A549 (cell line): ENCODE results near the gene ARRDC2. TPM values are rescaled to one million over a fixed set of nuclear protein-coding genes. Genes with fewer than 3 reads are reported as not detected.
A peak's percentile ranks its signal among the peaks of the same experiment; 100 is the strongest.

ENCODE experiments used
- ATAC-seq, 2 experiments: fragments of 200-7000 bp in 1 of 2; fragments of >200 bp in 1 of 2; cut with Nextera tagmentation in 1 of 2; cut with Tn5 transposase in 1 of 2; 3 replicates each; pipeline versions ENCODE4 v1.8.0 to v1.9.1; 2018 to 2020; ENCODE audit warnings: mild to moderate bottlenecking in 1 of 2, moderate library complexity in 1 of 2
- CTCF ChIA-PET: fragments of 300-600 bp; sonication (Branson Sonifier 250); formaldehyde crosslinking; extraction: SDS; loops from one replicate; lab custom pipeline; 2021; ENCODE audit warnings: antibody characterized with exemption, inconsistent platforms; lab: Yijun Ruan, JAX
- POLR2A ChIA-PET: fragments of 350-600 bp; formaldehyde crosslinking; extraction: SDS; loops from one replicate; lab custom pipeline; 2021; ENCODE audit warnings: antibody characterized with exemption, inconsistent platforms; lab: Yijun Ruan, JAX
- DNase-seq, 2 experiments: peaks; one replicate each; pipeline versions ENCODE4 v3.0.0 to v3.0.0-alpha.2; 2011 to 2016; ENCODE audit warnings: low read depth in 1 of 2, low spot score in 1 of 2
- FAIRE-seq: peaks from 2 replicates; lab custom pipeline; 2011; peaks lifted over from hg19 to GRCh38; lab: Jason Lieb, UNC
- H3K27ac ChIP-seq, 2 experiments: fragments of >200 bp; sonication (Bioruptor Twin); formaldehyde crosslinking; 3 replicates each; pipeline ENCODE4 v1.5.1; 2016 to 2017
- H3K4me1 ChIP-seq: fragments of >200 bp; sonication (Bioruptor Twin); formaldehyde crosslinking; 3 replicates; pipeline ENCODE4 v1.6.1; 2016
- H3K4me2 ChIP-seq: fragments of >200 bp; sonication (Bioruptor Twin); formaldehyde crosslinking; 3 replicates; pipeline ENCODE4 v1.6.1; 2016
- H3K4me3 ChIP-seq: fragments of >200 bp; sonication (Bioruptor Twin); formaldehyde crosslinking; 3 replicates; pipeline ENCODE4 v1.5.1; 2016
- H3K9me3 ChIP-seq: fragments of >200 bp; sonication (Bioruptor Twin); formaldehyde crosslinking; 3 replicates; pipeline ENCODE4 v1.6.1; 2016
- CBX8 ChIP-seq: fragments of 200-600 bp; sonication (generic); IDR thresholded peaks from 2 replicates; pipeline ENCODE4 v1.6.1; 2016
- CEBPB ChIP-seq, 2 experiments: fragments of >200 bp in 1 of 2; sonication (Bioruptor Twin) in 1 of 2; formaldehyde crosslinking in 1 of 2; IDR thresholded peaks; 2 replicates each; pipeline ENCODE4 v1.6.1; 2012 to 2016
- CHD2 ChIP-seq: fragments of 150-350 bp; IDR thresholded peaks from 2 replicates; pipeline ENCODE4 v1.6.1; 2014; ENCODE audit warnings: low read length; ENCODE audit not compliant: partially characterized antibody
- EHF ChIP-seq: fragments of 250-450 bp; sonication (Bioruptor Pico); IDR thresholded peaks from 2 replicates; pipeline ENCODE4 v1.5.0; 2020; ENCODE audit warnings: mild to moderate bottlenecking
- EP300 ChIP-seq, 2 experiments: fragments of >200 bp; sonication (Bioruptor Twin); formaldehyde crosslinking; IDR thresholded peaks; 2 replicates in 1 of 2; 3 replicates in 1 of 2; pipeline ENCODE4 v1.6.1; 2016 to 2017
- FOSL2 ChIP-seq, 2 experiments: fragments of 450-650 bp in 1 of 2; fragments of >200 bp in 1 of 2; sonication (Bioruptor Twin) in 1 of 2; formaldehyde crosslinking; IDR thresholded peaks; 2 replicates each; pipeline versions ENCODE4 v1.5.0 to v1.6.1; 2016 to 2020; ENCODE audit warnings: mild to moderate bottlenecking in 1 of 2, moderate library complexity in 1 of 2
- FOXS1 ChIP-seq: fragments of 250-450 bp; sonication (Bioruptor Pico); IDR thresholded peaks from 2 replicates; pipeline ENCODE4 v1.5.0; 2020; ENCODE audit warnings: mild to moderate bottlenecking, moderate library complexity
- GATA3 ChIP-seq: IDR thresholded peaks from 2 replicates; pipeline ENCODE4 v1.6.1; 2012; ENCODE audit warnings: borderline replicate concordance
- HDAC2 ChIP-seq: fragments of 200-600 bp; sonication (generic); IDR thresholded peaks from 2 replicates; pipeline ENCODE4 v1.6.1; 2016
- HEYL ChIP-seq: fragments of 250-450 bp; sonication (Bioruptor Pico); IDR thresholded peaks from 2 replicates; pipeline ENCODE4 v1.8.0; 2021; ENCODE audit warnings: mild to moderate bottlenecking, moderate library complexity
- HOXA7 ChIP-seq: fragments of 250-450 bp; sonication (Bioruptor Pico); IDR thresholded peaks from 2 replicates; pipeline ENCODE4 v1.5.0; 2020; ENCODE audit warnings: mild to moderate bottlenecking, moderate library complexity
- HOXB13 ChIP-seq: fragments of 250-450 bp; sonication (Bioruptor Pico); IDR thresholded peaks from 2 replicates; pipeline ENCODE4 v1.5.0; 2020; ENCODE audit warnings: low read depth, mild to moderate bottlenecking, moderate library complexity
- JUN ChIP-seq, 2 experiments: fragments of >200 bp; sonication (Bioruptor Twin); formaldehyde crosslinking; IDR thresholded peaks; 2 replicates in 1 of 2; 3 replicates in 1 of 2; pipeline ENCODE4 v1.6.1; 2016 to 2017
- NR3C1 ChIP-seq: fragments of >200 bp; sonication (Bioruptor Twin); formaldehyde crosslinking; IDR thresholded peaks from 3 replicates; pipeline ENCODE4 v1.6.1; 2017
- RAD21 ChIP-seq, 2 experiments: fragments of >200 bp in 1 of 2; sonication (Bioruptor Twin) in 1 of 2; formaldehyde crosslinking in 1 of 2; IDR thresholded peaks in 1 of 2; conservative IDR thresholded peaks in 1 of 2; 2 replicates in 1 of 2; 3 replicates in 1 of 2; pipeline ENCODE4 v1.6.1; 2012 to 2018; ENCODE audit warnings: inconsistent platforms in 1 of 2
- RARB ChIP-seq: fragments of 250-450 bp; sonication (Bioruptor Pico); IDR thresholded peaks from 2 replicates; pipeline ENCODE4 v1.8.0; 2021; ENCODE audit warnings: mild to moderate bottlenecking, moderate library complexity
- RCOR1 ChIP-seq: fragments of 150-350 bp; IDR thresholded peaks from 2 replicates; pipeline ENCODE4 v1.6.1; 2014; ENCODE audit warnings: antibody characterized with exemption, low read length, low read depth
- RFX5 ChIP-seq: fragments of 450-650 bp; IDR thresholded peaks from 2 replicates; pipeline ENCODE4 v1.7.1; 2014; ENCODE audit warnings: antibody characterized with exemption, mild to moderate bottlenecking, moderate library complexity
- SMC3 ChIP-seq: fragments of >200 bp; sonication (Bioruptor Twin); formaldehyde crosslinking; IDR thresholded peaks from 3 replicates; pipeline ENCODE4 v1.6.1; 2018; ENCODE audit warnings: inconsistent platforms
- TFCP2L1 ChIP-seq: fragments of 250-450 bp; sonication (Bioruptor Pico); IDR thresholded peaks from 2 replicates; pipeline ENCODE4 v1.5.0; 2021; ENCODE audit warnings: mild to moderate bottlenecking
- TP53 ChIP-seq: fragments of 250-450 bp; sonication (Bioruptor Pico); IDR thresholded peaks from 2 replicates; pipeline ENCODE4 v1.5.0; 2021; ENCODE audit warnings: mild to moderate bottlenecking, moderate library complexity
- WGBS: methylation state at CpG from one replicate; pipeline ENCODE4 v1.1.6; 2017; ENCODE audit errors: missing lambda C conversion rate; 5-methylcytosine and 5-hydroxymethylcytosine counted together
- polyA plus RNA-seq, 4 experiments: library from polyadenylated mRNA; depleted of rRNA in 3 of 4; stranded (reverse); fragments of >200 nt; fragmentation: RNase III in 1 of 4; extraction: RNeasy Plus Mini Kit Qiagen cat#74134 plus additional on column Dnase treatment in 1 of 4; gene quantifications; 2 replicates in 3 of 4; 3 replicates in 1 of 4; pipeline ENCODE4 v1.2.3, GENCODE V29; 2011 to 2017
- TF ChIP-seq, protein P1 (sequence below): IDR thresholded peaks from 2 replicates; pipeline ENCODE4 v1.6.1; 2012
- TF ChIP-seq, protein P2 (sequence below): IDR thresholded peaks from 2 replicates; pipeline ENCODE4 v1.6.1; 2012
- TF ChIP-seq, protein P3 (sequence below): fragments of 200-600 bp; sonication (generic); IDR thresholded peaks from 2 replicates; pipeline ENCODE4 v1.6.1; 2016; ENCODE audit warnings: antibody characterized with exemption, mild to moderate bottlenecking, moderate library complexity
- TF ChIP-seq, protein P4 (sequence below): fragments of >200 bp; sonication (Bioruptor Twin); formaldehyde crosslinking; IDR thresholded peaks from 3 replicates; pipeline ENCODE4 v1.5.1; 2016

The ARRDC2 gene
- polyA plus RNA-seq, 2 of the 4 experiments (the other 2 are of a cell fraction), result 14.5 to 14.8 TPM

DNA sequence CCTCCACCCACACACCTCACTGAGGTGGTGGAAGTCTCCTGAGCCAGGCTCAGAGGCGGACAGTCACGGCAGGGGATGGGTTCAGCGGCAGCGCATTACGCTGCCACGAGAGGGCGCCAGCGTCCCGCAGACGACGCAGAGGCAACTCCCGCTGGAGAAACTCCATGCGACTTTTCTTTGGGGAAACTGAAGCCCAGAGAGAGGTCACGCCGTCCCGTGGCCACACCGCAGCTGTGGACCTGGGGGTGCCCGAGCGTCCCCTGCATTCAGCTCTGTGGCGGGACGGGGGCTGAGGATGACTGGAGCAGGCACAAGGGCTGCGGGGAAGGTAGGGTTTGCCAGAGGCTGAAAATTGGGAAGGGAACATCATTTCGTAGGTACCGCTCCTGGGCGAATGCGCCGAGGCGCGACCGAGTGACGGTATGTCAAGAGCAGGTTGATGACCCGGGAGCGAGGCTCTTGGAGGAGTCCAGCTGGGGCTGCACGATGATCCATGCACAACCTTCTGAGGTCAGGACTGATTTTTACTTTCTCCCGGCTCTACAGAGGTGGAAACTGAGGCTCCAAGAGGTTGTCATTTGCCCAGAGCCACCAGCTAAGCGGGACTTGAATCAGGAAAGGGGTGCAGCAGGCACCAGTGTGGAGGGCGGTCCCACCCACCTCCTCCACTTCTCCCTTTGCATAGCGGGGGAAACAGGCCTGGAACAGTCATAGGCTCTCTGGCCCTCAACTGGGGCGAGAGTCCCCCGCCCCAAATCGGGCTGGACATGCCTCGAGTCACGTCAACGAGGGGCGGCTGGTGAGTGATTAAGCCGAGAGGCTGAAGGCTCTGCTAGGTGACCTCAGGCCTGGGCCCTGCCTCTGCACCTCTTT is 690 bp upstream of the ARRDC2 start:
- Histone ChIP-seq H3K4me3 (no peak overlapping the region), H3K27ac (peak overlapping the region; percentile 62 to 76; a peak in 5 of 6 replicates)
- peak in 1 of 2 experiments; percentile 75 for DNase-seq

DNA sequence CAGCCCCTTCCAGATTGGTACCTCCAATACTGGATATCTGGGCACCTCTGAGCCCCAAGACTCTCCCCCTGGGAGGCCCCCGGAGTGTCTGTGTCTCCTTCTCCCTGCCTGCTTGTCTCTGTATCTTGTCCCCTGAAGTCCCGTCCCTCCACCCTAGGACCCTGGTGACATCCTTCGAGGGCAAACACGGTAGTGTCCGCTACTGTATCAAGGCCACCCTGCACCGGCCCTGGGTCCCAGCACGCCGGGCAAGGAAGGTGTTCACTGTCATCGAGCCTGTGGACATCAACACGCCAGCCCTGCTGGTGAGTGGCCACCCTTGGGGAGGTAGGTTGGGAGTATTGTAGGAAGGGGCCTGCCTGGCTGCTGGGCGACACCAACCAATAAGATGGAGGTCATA is 844 bp downstream of the ARRDC2 start:
- no peak overlapping the region for H3K4me3 ChIP-seq
- H3K4me2 ChIP-seq, result peak overlapping the region; percentile 27; the same call in 2 of the 3 replicates
- H3K27ac ChIP-seq, result peak overlapping the region; percentile 47 to 63; a peak in 4 of 6 replicates
- ChIA-PET CTCF (interaction anchor here (1.0 to 8.3 kb wide), 3 partner anchors 12 to 63 kb away, joined by 3 to 136 read pairs (median 3); no protein-coding TSS in a partner anchor), POLR2A (no interaction called here)
- no peak for DNase-seq
- no peaks in the 10 kb centered on the region for H3K9me3 ChIP-seq
- FAIRE-seq, result no peak
- peaks cover 36% of the 10 kb centered on the region for H3K4me1 ChIP-seq
- TF ChIP-seq EHF (CRISPR knock-in tag) (no peak), FOXS1 (CRISPR knock-in tag) (no peak), RCOR1 (no peak), SMC3 (no peak), HOXA7 (CRISPR knock-in tag) (no peak), CHD2 (no peak), GATA3 (no peak), EP300 (IDR thresholded peaks at IDR 0.05) (no peak), NR3C1 (no peak), HDAC2 (no peak), HOXB13 (CRISPR knock-in tag) (no peak), RFX5 (no peak), CBX8 (no peak), JUN (IDR thresholded peaks at IDR 0.05) (no peak), TFCP2L1 (CRISPR knock-in tag) (no peak), CEBPB (IDR thresholded peaks at IDR 0.05) (no peak), RARB (CRISPR knock-in tag) (no peak)
- TF ChIP-seq, protein P1, sequence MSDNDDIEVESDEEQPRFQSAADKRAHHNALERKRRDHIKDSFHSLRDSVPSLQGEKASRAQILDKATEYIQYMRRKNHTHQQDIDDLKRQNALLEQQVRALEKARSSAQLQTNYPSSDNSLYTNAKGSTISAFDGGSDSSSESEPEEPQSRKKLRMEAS, result no peak
- TF ChIP-seq, protein P2, sequence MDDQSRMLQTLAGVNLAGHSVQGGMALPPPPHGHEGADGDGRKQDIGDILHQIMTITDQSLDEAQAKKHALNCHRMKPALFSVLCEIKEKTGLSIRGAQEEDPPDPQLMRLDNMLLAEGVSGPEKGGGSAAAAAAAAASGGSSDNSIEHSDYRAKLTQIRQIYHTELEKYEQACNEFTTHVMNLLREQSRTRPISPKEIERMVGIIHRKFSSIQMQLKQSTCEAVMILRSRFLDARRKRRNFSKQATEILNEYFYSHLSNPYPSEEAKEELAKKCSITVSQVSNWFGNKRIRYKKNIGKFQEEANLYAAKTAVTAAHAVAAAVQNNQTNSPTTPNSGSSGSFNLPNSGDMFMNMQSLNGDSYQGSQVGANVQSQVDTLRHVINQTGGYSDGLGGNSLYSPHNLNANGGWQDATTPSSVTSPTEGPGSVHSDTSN, result no peak
- TF ChIP-seq, protein P3, sequence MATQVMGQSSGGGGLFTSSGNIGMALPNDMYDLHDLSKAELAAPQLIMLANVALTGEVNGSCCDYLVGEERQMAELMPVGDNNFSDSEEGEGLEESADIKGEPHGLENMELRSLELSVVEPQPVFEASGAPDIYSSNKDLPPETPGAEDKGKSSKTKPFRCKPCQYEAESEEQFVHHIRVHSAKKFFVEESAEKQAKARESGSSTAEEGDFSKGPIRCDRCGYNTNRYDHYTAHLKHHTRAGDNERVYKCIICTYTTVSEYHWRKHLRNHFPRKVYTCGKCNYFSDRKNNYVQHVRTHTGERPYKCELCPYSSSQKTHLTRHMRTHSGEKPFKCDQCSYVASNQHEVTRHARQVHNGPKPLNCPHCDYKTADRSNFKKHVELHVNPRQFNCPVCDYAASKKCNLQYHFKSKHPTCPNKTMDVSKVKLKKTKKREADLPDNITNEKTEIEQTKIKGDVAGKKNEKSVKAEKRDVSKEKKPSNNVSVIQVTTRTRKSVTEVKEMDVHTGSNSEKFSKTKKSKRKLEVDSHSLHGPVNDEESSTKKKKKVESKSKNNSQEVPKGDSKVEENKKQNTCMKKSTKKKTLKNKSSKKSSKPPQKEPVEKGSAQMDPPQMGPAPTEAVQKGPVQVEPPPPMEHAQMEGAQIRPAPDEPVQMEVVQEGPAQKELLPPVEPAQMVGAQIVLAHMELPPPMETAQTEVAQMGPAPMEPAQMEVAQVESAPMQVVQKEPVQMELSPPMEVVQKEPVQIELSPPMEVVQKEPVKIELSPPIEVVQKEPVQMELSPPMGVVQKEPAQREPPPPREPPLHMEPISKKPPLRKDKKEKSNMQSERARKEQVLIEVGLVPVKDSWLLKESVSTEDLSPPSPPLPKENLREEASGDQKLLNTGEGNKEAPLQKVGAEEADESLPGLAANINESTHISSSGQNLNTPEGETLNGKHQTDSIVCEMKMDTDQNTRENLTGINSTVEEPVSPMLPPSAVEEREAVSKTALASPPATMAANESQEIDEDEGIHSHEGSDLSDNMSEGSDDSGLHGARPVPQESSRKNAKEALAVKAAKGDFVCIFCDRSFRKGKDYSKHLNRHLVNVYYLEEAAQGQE, result no peak
- no peak for ATAC-seq
- WGBS, result 87% methylated on average over 11 of the region's 11 CpGs

More for the DNA sequence above, 690 bp upstream of the ARRDC2 start:
- ChIA-PET CTCF (interaction anchor here (0.5 to 8.3 kb wide), 19 partner anchors 9 to 155 kb away, joined by 3 to 136 read pairs (median 4); no protein-coding TSS in a partner anchor), POLR2A (no interaction called here)
- peaks cover 30% of the 10 kb centered on the region for H3K4me1 ChIP-seq
- FAIRE-seq (no peak), ATAC-seq (peak; percentile 93 to 94)
- TF ChIP-seq FOSL2 (IDR thresholded peaks at IDR 0.05) (no peak), FOSL2 (CRISPR knock-in tag; IDR thresholded peaks at IDR 0.05) (0 out of 2 replicates have a peak, but pooled peaks have one; percentile 12), RAD21 (conservative IDR thresholded peaks at IDR 0.05 in 1 of 2, IDR thresholded peaks at IDR 0.05 in 1 of 2) (peak; percentile 90), SMC3 (peak; percentile 84), HEYL (CRISPR knock-in tag) (no peak), TP53 (CRISPR knock-in tag) (no peak)
- TF ChIP-seq, protein P1, result peak; percentile 46; the same call in 1 of the 2 replicates
- TF ChIP-seq, protein P4, sequence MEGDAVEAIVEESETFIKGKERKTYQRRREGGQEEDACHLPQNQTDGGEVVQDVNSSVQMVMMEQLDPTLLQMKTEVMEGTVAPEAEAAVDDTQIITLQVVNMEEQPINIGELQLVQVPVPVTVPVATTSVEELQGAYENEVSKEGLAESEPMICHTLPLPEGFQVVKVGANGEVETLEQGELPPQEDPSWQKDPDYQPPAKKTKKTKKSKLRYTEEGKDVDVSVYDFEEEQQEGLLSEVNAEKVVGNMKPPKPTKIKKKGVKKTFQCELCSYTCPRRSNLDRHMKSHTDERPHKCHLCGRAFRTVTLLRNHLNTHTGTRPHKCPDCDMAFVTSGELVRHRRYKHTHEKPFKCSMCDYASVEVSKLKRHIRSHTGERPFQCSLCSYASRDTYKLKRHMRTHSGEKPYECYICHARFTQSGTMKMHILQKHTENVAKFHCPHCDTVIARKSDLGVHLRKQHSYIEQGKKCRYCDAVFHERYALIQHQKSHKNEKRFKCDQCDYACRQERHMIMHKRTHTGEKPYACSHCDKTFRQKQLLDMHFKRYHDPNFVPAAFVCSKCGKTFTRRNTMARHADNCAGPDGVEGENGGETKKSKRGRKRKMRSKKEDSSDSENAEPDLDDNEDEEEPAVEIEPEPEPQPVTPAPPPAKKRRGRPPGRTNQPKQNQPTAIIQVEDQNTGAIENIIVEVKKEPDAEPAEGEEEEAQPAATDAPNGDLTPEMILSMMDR, result peak; percentile 87
- H3K9me3 ChIP-seq, result no peaks in the 10 kb centered on the region
- WGBS, result 72% methylated on average over 29 of the region's 46 CpGs
- H3K4me2 ChIP-seq, result peak overlapping the region; percentile 53
